HG03039 (cell line): Measurements from ENCODE around the gene RMDN2.
"Not testable (repeated sequence)": the region's sequence is repeated elsewhere in the genome, so short reads cannot be mapped to it uniquely, and the experiment has no call there.

Experiments used
- ATAC-seq: cut with Tn5 transposase; IDR thresholded peaks from one replicate; pipeline ENCODE4 v1.9.1; 2021; ENCODE audit warnings: mild to moderate bottlenecking, moderate library complexity; ENCODE audit not compliant: unreplicated experiment

Gene RMDN2

DNA sequence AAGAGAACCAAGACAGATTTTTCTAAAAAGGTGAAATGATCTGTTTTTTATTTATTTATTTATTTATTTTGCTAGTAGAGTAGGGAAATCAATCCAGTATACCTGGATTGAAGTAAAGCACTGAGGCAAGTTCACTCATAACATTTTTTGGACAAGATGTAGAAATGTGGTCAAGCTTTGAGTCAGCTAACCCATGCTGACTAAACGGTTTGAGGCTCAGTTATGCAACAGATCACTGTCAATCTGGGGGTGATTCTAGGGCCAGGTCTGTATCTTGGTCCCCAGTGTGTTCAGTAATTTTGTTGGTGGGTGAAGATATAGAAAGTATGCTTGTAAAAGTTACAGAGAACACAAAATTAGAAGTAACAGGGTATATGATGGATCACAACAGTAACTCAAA lies 60.2 kb downstream of the RMDN2 start:
- no peak for ATAC-seq

DNA sequence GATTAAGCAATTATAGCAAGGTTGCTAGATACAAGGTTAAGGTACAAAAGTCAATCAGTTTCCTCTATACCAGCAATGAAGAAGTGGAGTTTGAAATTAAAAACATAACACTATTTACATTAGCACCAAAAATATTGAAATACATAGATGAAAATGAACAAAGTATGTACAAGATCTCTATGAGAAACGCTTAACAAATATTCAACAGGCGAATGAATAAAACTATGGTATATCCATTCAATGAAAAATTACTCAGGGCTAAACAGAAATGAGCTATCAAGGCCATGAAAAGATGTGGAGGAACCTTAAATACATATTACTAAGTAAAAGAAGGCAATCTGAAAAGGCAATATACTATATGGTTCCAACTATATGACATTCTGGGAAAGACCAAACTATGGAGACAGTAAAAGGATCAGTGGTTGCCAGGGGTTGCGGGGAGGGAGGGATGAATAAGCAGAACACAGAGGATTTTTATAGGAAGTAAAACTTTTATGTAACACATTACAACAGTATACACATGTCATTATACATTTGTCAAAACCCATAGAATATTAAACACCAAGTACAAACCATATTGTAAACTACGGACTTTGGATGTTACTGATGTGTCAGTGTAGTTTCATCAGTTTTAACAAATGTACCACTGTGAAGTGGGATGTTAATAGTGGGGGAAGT lies 62.1 kb downstream of the RMDN2 start:
- no peak for ATAC-seq

DNA sequence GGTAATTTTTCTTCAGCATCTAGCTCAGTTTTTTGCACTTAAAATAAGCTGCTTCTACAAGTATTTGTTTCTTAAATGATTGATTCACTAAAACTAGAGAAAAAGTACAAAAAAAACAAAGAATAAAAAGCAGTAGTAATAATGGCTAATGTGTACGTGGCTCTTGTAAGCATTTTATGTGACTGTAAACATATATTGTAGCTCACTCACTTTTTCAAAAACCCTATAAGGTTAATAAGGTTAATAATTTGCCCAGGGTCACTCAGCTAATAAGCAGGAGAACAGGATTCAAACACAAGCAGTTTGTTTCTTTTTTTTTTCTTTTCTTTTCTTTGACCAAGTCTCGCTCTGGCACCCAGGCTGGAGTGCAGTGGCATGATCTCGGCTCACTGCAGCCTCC lies 67.5 kb downstream of the RMDN2 start:
- no peak for ATAC-seq

DNA sequence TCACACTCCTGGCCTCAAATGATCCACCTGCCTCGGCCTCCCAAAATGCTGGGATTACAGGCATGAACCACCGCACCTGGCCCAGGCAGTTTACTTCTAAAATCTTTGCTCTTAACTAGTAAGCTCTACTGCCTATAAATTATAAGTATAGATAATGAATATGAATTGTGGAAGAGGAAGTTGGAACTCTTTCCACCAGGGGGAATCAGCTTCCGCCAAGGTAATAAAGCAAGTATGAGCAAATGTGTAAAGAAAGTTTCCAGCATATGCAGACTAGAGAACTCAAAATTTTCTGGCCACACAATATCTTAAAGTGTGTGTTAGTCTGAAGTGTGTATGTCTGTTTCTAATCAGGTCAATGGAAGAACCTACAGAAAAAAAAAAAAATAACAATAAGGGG lies 68.1 kb downstream of the RMDN2 start:
- no peak for ATAC-seq

DNA sequence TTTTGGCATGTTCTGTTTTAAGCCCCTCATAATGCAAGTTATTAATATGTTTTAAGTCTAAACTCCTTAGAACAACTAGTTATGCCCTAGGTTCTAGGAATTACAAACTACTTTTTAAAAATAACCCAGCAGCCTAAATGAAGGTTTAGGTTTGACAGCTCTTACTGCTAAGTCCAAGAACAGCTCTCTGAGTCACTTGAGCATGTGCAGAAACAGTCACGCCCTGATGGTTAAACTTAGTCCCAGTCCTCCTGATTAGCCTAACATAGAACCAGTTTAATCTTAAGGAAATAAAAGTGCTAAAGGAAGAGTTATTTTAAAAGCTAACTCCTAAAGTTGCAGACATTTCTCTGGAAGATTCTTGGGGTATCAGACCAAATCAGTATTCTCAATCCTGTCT lies 72.5 kb downstream of the RMDN2 start:
- no peak for ATAC-seq

DNA sequence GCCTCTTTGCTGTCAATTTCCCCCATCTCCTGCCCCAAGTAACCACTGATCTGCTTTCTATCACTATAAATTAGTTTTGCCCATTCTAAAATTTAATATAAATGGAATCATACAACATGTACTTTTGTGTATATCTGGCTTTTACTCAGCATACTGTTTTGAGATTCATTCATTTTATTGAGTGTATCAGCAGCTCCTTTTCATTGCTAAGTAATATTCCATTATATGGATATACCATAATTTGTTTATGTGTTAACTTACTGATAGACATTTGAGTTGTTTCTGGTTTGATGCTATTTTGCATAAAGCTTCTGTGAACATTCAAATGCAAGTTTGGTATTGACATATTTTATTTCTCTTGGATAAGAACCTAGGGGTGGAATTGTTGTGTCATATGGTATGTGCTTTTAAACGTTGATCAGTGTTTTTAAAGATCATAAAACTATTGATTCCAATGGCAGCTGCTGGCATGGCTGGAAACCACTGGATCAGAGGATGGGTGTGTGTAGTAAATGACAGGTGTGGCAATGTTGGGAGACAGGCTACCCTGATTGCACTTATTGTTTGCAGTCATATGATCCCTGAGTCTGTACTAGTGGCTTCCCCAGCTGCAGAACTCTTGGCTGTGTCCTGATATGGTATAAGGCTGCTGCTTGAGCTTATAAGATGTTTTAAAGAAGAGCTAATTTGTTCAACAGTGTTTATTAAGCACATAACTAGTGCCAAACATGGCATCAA lies 75.6 kb downstream of the RMDN2 start:
- ATAC-seq = no peak

DNA sequence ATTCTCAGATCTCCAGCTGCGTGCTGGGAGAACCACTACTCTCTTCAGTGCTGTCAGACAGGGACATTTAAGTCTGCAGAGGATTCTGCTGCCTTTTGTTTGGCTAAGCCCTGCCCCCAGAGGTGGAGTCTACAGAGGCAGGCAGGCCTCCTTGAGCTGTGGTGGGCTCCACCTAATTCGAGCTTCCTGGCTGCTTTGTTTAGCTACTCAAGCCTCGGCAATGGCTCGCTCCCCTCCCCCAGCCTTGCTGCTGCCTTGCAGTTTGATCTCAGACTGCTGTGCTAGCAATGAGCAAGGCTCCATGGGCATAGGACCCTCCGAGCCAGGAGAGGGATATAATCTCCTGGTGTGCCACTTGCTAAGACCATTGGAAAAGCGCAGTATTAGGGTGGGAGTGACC lies 85.1 kb downstream of the RMDN2 start:
- not testable (repeated sequence) for ATAC-seq

DNA sequence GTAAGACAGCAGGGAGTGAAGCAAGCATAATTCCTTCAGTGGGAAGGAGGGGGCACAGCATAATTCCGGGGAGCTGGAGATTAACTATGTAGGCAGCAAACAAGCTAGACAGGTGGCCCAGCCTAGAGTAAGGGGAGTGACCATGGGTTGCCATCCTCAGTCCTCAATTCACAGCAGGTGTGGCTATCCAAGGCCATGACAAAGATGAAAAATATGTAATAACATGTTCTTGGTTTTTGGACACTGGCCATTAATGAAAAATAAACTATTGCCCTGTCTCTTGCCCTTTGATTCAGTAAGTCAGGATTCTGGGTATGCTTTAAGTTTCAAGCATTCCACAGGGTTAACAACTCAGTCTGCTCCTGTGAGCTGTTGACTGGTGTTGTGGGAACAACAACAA lies 85.9 kb downstream of the RMDN2 start:
- no peak for ATAC-seq

DNA sequence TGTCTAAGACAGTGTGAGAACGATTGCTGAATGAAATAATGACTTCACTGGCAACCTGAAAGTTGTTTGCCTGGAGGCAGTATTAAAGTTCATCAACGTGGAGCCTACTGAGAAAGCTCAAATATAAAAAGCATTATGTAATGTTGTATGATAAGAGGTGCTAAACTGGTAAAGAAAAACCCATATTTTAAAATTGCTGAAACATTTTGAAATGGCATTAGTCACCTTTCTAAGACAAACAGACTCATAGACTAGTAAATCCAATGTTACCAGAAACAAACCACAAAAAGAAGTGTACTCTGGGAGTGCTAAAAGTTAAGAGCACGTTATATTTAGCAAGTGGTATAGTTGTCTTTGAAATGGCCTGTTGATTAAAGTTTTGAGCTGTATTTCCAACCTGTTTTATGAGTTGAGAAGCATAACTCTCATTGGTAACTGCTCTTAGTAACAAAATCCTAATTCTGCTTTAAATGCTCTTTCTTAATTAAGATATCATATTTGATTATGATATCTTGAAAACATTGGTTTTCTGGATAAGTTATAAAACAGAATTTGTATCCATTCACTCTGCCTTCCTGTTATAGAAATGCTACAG lies 88.2 kb downstream of the RMDN2 start:
- ATAC-seq = no peak

DNA sequence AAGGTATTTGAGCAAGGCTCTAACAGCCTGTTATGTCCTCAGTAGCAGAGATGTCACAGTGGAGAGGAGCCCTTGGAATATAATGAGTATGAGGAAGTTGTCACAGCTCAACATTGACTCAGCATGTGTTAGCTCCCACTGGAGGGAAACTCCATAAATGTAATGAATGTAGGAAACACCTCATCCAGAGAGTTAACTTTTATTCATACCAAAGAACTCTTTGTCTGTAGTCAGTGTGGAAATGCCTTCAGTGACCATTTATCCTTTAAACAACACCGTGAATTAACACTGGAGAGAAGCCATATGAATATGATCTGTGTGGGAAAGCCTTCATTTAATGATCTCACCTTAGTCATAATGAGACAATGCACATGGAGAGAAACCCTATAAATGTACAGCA lies 91.1 kb downstream of the RMDN2 start:
- ATAC-seq = no peak

DNA sequence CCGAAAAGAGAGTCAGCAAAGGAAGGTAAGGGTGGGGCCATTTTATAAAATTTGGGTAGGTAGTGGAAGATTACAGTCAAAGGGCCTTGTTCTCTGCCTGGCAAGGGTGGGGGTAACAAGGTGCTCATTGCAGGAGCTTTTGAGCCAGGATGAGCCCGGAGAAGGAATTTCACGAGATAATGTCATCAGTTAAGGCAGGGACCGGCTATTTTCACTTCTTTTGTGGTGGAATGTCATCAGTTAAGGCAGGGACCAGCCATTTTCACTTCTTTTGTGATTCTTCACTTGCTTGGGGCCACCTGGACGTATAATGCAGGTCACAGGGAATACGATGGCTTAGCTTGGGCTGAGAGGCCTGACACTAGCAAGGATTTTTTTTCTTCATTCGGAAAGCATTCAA lies 92.7 kb downstream of the RMDN2 start:
- ATAC-seq = no peak

DNA sequence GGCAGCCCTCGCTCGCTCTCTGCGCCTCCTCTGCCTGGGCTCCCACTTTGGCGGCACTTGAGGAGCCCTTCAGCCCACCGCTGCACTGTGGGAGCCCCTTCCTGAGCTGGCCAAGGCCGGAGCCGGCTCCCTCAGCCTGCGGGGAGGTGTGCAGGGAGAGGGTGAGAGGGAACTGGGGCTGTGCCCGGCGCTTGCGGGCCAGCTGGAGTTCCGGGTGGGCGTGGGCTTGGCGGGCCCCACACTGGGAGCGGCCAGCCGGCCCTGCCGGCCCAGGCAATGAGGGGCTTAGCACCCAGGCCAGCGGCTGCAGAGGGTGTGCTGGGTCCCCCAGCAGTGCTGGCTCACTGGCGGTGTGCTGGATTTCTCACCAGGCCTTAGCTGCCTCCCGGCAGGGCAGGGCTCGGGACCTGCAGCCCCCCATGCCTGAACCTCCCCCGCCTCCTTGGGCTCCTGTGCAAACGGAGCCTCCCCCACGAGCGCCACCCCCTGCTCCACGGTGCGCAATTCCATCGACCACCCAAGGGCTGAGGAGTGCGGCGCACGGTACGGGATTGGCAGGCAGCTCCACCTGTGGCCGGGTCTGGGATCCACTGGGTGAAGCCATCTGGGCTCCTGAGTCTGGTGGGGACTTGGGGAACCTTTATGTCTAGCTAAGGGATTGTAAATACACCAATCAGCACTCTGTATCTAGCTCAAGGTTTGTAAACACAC lies 95.4 kb downstream of the RMDN2 start:
- ATAC-seq = not testable (repeated sequence)

DNA sequence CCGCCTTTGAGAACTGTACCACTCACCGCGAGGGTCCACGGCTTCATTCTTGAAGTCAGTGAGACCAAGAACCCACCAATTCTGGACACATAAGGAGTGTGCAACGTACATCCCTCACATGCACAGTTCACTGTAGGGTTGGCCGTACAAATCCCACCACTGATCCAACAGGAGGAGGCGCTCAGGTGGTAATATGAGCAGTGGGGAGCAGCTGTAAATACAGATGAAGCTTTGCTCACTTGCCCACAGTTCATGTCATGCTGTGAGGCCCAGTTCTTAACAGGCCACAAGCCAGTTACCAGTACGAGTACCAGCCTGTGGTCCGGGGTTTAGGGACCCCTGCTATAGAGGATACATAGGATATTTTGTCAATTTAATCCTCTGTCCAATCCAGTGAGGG lies 96.5 kb downstream of the RMDN2 start:
- no peak for ATAC-seq

DNA sequence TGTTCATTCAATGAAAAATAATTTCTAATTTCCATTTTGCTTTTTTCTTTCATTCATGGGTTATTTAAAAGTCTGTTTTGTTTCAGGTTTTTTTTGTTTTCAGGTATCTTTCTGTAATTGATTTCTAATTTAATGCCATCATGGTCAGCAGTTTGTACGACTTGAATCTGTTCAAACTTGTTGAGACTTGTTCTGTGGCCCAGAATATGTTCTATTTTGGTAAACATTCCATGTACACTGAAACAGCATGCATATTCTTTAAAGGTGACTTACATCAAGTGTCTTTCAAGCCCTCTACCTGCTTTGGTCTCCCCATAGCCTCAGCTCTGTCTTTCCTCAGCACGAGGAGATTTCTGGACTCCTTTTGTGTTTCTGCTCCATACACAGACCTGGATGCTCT lies 101.8 kb downstream of the RMDN2 start:
- no peak for ATAC-seq

DNA sequence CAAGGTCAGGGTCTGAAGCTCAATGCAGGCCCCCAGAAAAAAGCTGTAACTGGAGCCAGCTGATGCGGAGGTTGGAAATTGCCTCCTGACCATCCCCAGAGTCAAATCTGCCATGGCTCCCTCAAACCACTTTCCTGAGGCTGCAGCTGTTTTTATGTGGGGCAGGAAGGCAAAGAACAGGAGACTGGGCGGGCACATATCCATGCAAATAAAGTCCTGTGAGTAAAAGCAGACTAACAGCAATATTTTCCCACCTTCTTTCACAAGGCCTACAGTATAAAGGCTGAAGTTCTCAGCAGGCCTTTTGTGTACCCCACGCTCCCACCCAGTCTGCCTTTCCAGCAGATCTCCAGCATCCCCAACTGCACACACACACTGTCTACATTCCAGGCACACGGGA lies 103.7 kb downstream of the RMDN2 start:
- no peak for ATAC-seq

DNA sequence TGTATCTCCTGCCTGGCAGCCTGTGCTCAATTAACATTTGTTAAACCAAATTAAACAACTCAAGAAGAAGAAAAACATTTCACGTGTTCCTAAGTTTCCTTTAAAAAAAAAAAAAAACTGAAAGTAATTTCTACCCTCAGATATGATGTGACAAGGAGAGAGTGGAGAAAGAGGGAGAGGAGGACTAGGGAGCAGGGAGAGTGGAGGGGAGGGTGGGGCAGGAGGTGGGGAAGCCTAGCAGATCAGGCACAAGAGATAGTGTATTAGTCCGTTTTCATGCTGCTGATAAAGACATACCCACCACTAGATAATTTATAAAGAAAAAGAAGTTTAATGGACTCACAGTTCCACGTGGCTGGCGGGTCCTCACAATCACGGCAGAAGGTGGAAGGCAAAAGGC lies 104.4 kb downstream of the RMDN2 start:
- no peak for ATAC-seq

DNA sequence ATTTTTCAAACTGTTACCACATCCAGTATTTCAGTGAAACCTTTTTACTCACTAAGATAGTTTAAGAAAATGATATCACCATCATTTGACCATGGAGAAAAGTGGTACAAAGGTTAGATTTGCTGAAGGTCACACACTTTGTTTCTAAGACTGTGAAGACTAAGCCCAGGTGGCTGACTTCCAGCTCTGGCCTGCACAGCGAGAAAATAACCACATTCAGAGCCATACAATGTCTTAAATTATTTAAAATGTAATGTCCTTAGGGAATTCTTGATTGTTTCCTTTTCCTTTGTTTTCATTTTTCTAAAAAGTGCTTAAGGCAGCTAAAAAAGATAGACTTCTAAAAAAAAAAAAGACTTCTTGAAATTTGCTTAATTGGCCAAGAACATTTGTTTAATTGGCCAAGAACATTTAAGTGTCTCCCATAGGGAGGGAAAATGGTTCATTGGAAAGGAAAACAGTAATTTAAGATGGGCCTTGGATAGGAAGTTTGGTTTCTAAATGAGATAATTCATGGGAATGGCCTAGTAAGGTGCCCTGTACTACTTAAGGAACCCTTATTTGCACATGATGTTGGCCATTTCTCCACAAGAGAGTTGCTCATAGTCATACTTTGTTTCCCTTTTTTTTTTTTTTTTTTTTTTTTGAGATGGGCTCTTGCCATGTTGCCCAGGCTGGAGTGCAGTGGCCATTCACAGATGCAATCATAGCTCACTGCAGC lies 105.7 kb downstream of the RMDN2 start:
- no peak for ATAC-seq

DNA sequence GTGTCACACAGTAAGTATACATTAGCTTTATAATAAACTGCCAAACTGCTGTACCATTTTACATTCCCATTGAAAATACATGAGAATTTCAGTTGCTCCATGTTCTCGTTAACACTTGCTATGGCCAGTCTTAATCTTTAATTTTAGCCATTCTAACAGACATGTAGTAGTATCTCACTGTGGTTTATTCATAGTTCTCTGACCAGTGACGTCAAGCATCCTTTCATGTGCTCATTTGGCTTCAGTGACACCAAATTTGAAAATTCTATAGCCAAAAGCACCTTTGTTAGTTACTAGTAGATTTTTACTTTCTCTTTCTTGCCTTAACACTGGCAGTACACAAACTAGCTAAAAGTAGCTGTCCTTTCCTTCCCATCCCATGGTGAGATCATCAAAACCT lies 107.9 kb downstream of the RMDN2 start:
- ATAC-seq = no peak

DNA sequence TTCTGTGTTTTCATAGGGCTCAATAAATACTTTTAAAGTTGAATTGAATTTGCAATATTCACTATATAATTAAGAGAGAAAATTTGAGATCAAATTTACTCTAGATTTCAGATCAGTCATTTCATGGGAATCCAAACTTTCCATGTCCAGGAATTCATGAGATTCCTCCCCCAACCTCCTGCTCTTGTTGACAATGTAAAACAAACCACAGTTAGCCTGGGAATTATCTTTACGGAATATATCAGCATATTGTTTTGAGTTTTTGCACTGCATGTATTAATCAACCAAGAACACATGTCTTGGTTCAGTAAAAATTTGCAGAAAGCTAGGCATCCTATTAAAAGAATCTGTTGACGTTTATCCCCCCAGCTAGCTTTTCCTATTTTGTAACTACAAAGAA lies 108.6 kb downstream of the RMDN2 start:
- no peak for ATAC-seq

DNA sequence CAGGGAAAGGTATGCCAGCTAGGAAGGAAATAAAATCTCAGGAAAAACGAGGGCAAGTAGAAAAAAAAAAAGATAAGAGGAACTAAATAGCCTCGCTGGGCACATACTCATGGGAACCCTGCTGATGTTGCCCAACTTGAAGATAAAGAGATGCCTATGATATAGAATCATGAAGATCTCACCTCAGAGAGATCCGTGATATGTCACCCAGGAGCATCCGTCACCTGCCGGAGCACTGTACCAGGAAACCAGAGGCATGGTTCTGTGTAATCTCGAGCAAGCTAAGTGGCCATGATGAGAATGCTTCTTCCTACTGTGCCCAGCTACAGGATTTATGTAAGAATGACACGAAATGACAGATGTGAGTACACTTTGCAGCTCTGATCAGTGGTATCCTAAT lies 110.9 kb downstream of the RMDN2 start:
- ATAC-seq = no peak

DNA sequence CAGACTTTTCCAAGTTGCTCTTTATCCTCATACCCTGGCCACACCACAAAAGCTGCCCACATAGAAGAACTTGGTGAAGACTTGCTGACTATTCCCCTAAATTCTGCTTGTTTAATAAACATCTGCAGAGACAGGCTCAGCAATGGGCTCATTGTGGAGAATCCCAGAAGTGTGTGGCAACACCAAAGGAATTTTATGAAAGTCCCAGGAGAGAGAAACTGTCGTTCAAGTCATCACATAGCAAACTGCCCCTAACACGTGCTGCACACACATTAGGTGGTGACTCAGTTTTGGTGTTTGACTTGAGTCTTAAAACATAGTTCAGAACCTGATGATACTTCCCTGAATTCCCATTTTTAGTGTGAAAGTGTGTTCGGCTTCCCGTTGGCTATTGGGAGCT lies 112.2 kb downstream of the RMDN2 start:
- ATAC-seq = no peak
